HG03175 (cell line): ENCODE results near the gene GSTM1.
"Not testable (repeated sequence)": the region's sequence is repeated elsewhere in the genome, so short reads cannot be mapped to it uniquely, and the experiment has no call there.

Experiments used
- ATAC-seq: cut with Tn5 transposase; IDR thresholded peaks from one replicate; pipeline ENCODE4 v1.9.1; 2021; ENCODE audit warnings: mild to moderate bottlenecking, moderate library complexity; ENCODE audit not compliant: unreplicated experiment

The GSTM1 gene

GRCh38 chr1:109659997-109660690, 27.5 kb upstream of the GSTM1 start:
- ATAC-seq: no peak

GRCh38 chr1:109660691-109661026, 27.0 kb upstream of the GSTM1 start:
- not testable (repeated sequence) for ATAC-seq

GRCh38 chr1:109661391-109661790, 26.2 kb upstream of the GSTM1 start:
- no peak for ATAC-seq

- ATAC-seq: no peak
Observed at GRCh38 chr1:109664671-109665070, 22.9 kb upstream of the GSTM1 start.

- ATAC-seq: peak; percentile 85
Observed at GRCh38 chr1:109667452-109668122, 20.0 kb upstream of the GSTM1 start, which contains the start of gene GSTM2. Gene GSTM2 (plus strand): TSS chr1:109668057. CDS start chr1:109668116, 59 bp downstream.

GRCh38 chr1:109668123-109668775, 19.4 kb upstream of the GSTM1 start:
- no peak for ATAC-seq

- ATAC-seq: no peak
Observed at GRCh38 chr1:109669246-109669948, 18.2 kb upstream of the GSTM1 start.

GRCh38 chr1:109669949-109670302, 17.7 kb upstream of the GSTM1 start:
- ATAC-seq: not testable (repeated sequence)

- ATAC-seq: no peak
Observed at GRCh38 chr1:109671067-109671466, 16.6 kb upstream of the GSTM1 start.

- not testable (repeated sequence) for ATAC-seq
Observed at GRCh38 chr1:109673861-109674260, 13.8 kb upstream of the GSTM1 start.

- ATAC-seq: not testable (repeated sequence)
Observed at GRCh38 chr1:109676683-109677381, 10.8 kb upstream of the GSTM1 start.

GRCh38 chr1:109677459-109677858, 10.2 kb upstream of the GSTM1 start:
- ATAC-seq: no peak

GRCh38 chr1:109678637-109679036, 9.0 kb upstream of the GSTM1 start:
- ATAC-seq: not testable (repeated sequence)

GRCh38 chr1:109684777-109685176, 2.8 kb upstream of the GSTM1 start:
- ATAC-seq: not testable (repeated sequence)

GRCh38 chr1:109685399-109685798, 2.2 kb upstream of the GSTM1 start:
- not testable (repeated sequence) for ATAC-seq

GRCh38 chr1:109685890-109686289, 1.7 kb upstream of the GSTM1 start:
- ATAC-seq: not testable (repeated sequence)

- ATAC-seq: not testable (repeated sequence)
Observed at GRCh38 chr1:109687109-109687508, 508 bp upstream of the GSTM1 start.

GRCh38 chr1:109689844-109690405, 2.3 kb downstream of the GSTM1 start:
- ATAC-seq: no peak

GRCh38 chr1:109691759-109692158, 4.1 kb downstream of the GSTM1 start:
- ATAC-seq: no peak

- ATAC-seq: not testable (repeated sequence)
Observed at GRCh38 chr1:109694400-109694799, 6.8 kb downstream of the GSTM1 start.
